Measurements from ENCODE around the gene SLC9A9. TPM values are rescaled to one million over a fixed set of nuclear protein-coding genes. Genes with fewer than 3 reads are reported as not detected.

The SLC9A9 gene
- total RNA-seq, 2 experiments from 2014 or later, result 12.2 TPM

GRCh38 chr3:143574933-143575332 lies 273.3 kb downstream of the SLC9A9 start:
- Mint-ChIP-seq H3K4me1 (ENCODE audit: low read depth) (no peaks in the 10 kb centered on the region), H3K9me3 (no peaks in the 10 kb centered on the region), H3K4me3 (no peak overlapping the region), H3K27ac (no peak overlapping the region), H3K36me3 (ENCODE audit: low read depth) (peaks cover 59% of the 10 kb centered on the region), H3K27me3 (no peaks in the 10 kb centered on the region)
- H3K27me3 ChIP-seq (ENCODE audit: control insufficient read depth in 1 of 2, insufficient read depth in 2 of 2, low read length in 2 of 2), result no peaks in the 10 kb centered on the region
- ChIA-PET POLR2A (no interaction called here), CTCF (no interaction called here)
- H3K4me1 ChIP-seq (ENCODE audit: insufficient read depth, low read length), result no peaks in the 10 kb centered on the region
- DNase-seq (no peak), ATAC-seq (ENCODE audit: poor library complexity) (no peak)
- H3K4me3 ChIP-seq (ENCODE audit: low read length), result no peak overlapping the region
- peaks cover 17% of the 10 kb centered on the region for H3K36me3 ChIP-seq (ENCODE audit: insufficient read depth, low read length)
- intact Hi-C loops (cut with DNase I, micrococcal nuclease), result no loop called here
- TF ChIP-seq, protein P1, sequence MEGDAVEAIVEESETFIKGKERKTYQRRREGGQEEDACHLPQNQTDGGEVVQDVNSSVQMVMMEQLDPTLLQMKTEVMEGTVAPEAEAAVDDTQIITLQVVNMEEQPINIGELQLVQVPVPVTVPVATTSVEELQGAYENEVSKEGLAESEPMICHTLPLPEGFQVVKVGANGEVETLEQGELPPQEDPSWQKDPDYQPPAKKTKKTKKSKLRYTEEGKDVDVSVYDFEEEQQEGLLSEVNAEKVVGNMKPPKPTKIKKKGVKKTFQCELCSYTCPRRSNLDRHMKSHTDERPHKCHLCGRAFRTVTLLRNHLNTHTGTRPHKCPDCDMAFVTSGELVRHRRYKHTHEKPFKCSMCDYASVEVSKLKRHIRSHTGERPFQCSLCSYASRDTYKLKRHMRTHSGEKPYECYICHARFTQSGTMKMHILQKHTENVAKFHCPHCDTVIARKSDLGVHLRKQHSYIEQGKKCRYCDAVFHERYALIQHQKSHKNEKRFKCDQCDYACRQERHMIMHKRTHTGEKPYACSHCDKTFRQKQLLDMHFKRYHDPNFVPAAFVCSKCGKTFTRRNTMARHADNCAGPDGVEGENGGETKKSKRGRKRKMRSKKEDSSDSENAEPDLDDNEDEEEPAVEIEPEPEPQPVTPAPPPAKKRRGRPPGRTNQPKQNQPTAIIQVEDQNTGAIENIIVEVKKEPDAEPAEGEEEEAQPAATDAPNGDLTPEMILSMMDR (IDR thresholded peaks at IDR 0.05), result no peak
- H3K9me3 ChIP-seq (ENCODE audit: control insufficient read depth in 1 of 2, insufficient read depth in 1 of 2, low read length in 2 of 2), result no peaks in the 10 kb centered on the region
- H3K27ac ChIP-seq (ENCODE audit: low read depth in 1 of 2, low read length in 2 of 2), result no peak overlapping the region

GRCh38 chr3:143573610-143574303 lies 274.5 kb downstream of the SLC9A9 start:
- TF ChIP-seq, protein P1 (IDR thresholded peaks at IDR 0.05), result no peak
- Histone ChIP-seq H3K27ac (ENCODE audit: low read depth in 1 of 2, low read length in 2 of 2) (no peak overlapping the region), H3K36me3 (ENCODE audit: insufficient read depth, low read length) (peaks cover 17% of the 10 kb centered on the region), H3K9me3 (ENCODE audit: control insufficient read depth in 1 of 2, insufficient read depth in 1 of 2, low read length in 2 of 2) (no peaks in the 10 kb centered on the region), H3K4me3 (ENCODE audit: low read length) (no peak overlapping the region), H3K27me3 (ENCODE audit: control insufficient read depth in 1 of 2, insufficient read depth in 2 of 2, low read length in 2 of 2) (no peaks in the 10 kb centered on the region), H3K4me1 (ENCODE audit: insufficient read depth, low read length) (no peaks in the 10 kb centered on the region)
- H3K27ac Mint-ChIP-seq, result no peak overlapping the region
- ATAC-seq (ENCODE audit: poor library complexity) (no peak), DNase-seq (no peak)
- H3K4me3 Mint-ChIP-seq, result no peak overlapping the region
- peaks cover 54% of the 10 kb centered on the region for H3K36me3 Mint-ChIP-seq (ENCODE audit: low read depth)
- ChIA-PET POLR2A (no interaction called here), CTCF (no interaction called here)
- H3K4me1 Mint-ChIP-seq (ENCODE audit: low read depth), result no peaks in the 10 kb centered on the region
- H3K9me3 Mint-ChIP-seq, result no peaks in the 10 kb centered on the region
- intact Hi-C loops (cut with DNase I, micrococcal nuclease), result no loop called here
- no peaks in the 10 kb centered on the region for H3K27me3 Mint-ChIP-seq

DNA sequence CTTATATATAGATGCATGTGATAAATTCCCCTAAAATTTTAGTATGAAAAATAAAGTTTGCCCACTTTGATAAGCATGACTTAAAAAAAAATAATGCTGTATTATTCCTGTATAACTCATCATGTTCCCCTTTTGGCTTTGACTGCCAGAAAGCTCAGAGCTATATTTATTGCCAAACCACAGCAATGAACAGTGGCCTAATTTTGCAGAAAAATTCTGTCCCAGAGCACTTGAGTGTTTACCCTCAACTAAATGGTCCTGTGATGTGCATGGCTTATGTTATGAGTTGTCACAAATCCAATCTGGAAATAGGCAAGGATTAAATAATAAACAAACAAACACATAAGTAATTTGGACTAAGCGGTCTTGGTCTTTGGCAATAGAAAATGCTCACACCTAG lies 276.7 kb downstream of the SLC9A9 start:
- CTCF ChIA-PET, result no interaction called here

More for the DNA sequence above, 276.7 kb downstream of the SLC9A9 start:
- H3K4me3 Mint-ChIP-seq, result no peak overlapping the region
- Histone ChIP-seq H3K27ac (ENCODE audit: low read depth in 1 of 2, low read length in 2 of 2) (no peak overlapping the region), H3K27me3 (ENCODE audit: control insufficient read depth in 1 of 2, insufficient read depth in 2 of 2, low read length in 2 of 2) (no peaks in the 10 kb centered on the region), H3K4me3 (ENCODE audit: low read length) (no peak overlapping the region), H3K36me3 (ENCODE audit: insufficient read depth, low read length) (peaks cover 7% of the 10 kb centered on the region), H3K9me3 (ENCODE audit: control insufficient read depth in 1 of 2, insufficient read depth in 1 of 2, low read length in 2 of 2) (no peaks in the 10 kb centered on the region), H3K4me1 (ENCODE audit: insufficient read depth, low read length) (no peaks in the 10 kb centered on the region)
- H3K36me3 Mint-ChIP-seq (ENCODE audit: low read depth), result peaks cover 35% of the 10 kb centered on the region
- no peaks in the 10 kb centered on the region for H3K4me1 Mint-ChIP-seq (ENCODE audit: low read depth)
- no peaks in the 10 kb centered on the region for H3K27me3 Mint-ChIP-seq
- TF ChIP-seq, protein P1 (IDR thresholded peaks at IDR 0.05), result no peak
- DNase-seq, result no peak
- H3K27ac Mint-ChIP-seq, result no peak overlapping the region
- ATAC-seq (ENCODE audit: poor library complexity), result no peak
- POLR2A ChIA-PET, result no interaction called here
- intact Hi-C loops (cut with DNase I, micrococcal nuclease), result no loop called here
- H3K9me3 Mint-ChIP-seq, result no peaks in the 10 kb centered on the region

All from CD4-positive, alpha-beta T cell (primary cell).